WTC11 (cell line): Measurements from ENCODE around the gene DHRS1. TPM values are rescaled to one million over a fixed set of nuclear protein-coding genes. Genes with fewer than 3 reads are reported as not detected.

Source experiments
- ATAC-seq: fragments of 200-7000 bp; cut with Tn5 transposase; 2 replicates; pipeline ENCODE4 v1.10.0; 2021; ENCODE audit warnings: mild to moderate bottlenecking, moderate library complexity
- CTCF ChIA-PET: fragments of 300-600 bp; sonication (Branson Sonifier 250); formaldehyde crosslinking; loops from one replicate; lab custom pipeline; 2021; ENCODE audit warnings: antibody characterized with exemption; lab: Charles Lee
- POLR2A ChIA-PET: fragments of 350-600 bp; sonication (Branson Sonifier 250); formaldehyde crosslinking; loops from one replicate; lab custom pipeline; 2021; ENCODE audit warnings: antibody characterized with exemption; lab: Charles Lee
- DNase-seq: peaks from one replicate; pipeline ENCODE4 v3.0.0; 2021; ENCODE audit warnings: low spot score
- H3K27ac Mint-ChIP-seq: 2 replicates; pipeline ENCODE4 v1.8.0; 2021; ENCODE audit warnings: mixed read lengths
- H3K27me3 Mint-ChIP-seq: 2 replicates; pipeline ENCODE4 v1.8.0; 2021; ENCODE audit warnings: low read depth, mild to moderate bottlenecking, moderate library complexity, mixed read lengths
- H3K36me3 Mint-ChIP-seq: 2 replicates; pipeline ENCODE4 v1.8.0; 2021; ENCODE audit warnings: mixed read lengths
- H3K4me1 Mint-ChIP-seq: 2 replicates; pipeline ENCODE4 v1.8.0; 2022; ENCODE audit warnings: mixed read lengths
- H3K4me3 Mint-ChIP-seq: 2 replicates; pipeline ENCODE4 v1.8.0; 2021; ENCODE audit warnings: mild to moderate bottlenecking, moderate library complexity, mixed read lengths
- H3K9me3 Mint-ChIP-seq: 2 replicates; pipeline ENCODE4 v1.8.0; 2021; ENCODE audit warnings: mixed read lengths
- ARID4B ChIP-seq: sonication (generic); formaldehyde crosslinking; IDR thresholded peaks from 2 replicates; pipeline ENCODE4 v1.8.0; 2023; ENCODE audit warnings: missing genetic modification reagents, mild to moderate bottlenecking, borderline replicate concordance
- ATF6 ChIP-seq: sonication (generic); formaldehyde crosslinking; IDR thresholded peaks from 2 replicates; pipeline ENCODE4 v1.8.1; 2023; ENCODE audit warnings: mild to moderate bottlenecking, missing genetic modification reagents
- CDX4 ChIP-seq: fragments of 250-450 bp; sonication (Bioruptor Pico); IDR thresholded peaks from 2 replicates; pipeline ENCODE4 v1.9.0; 2021; ENCODE audit warnings: moderate library complexity, mild to moderate bottlenecking, inconsistent platforms, borderline replicate concordance
- CREM ChIP-seq: sonication (generic); formaldehyde crosslinking; IDR thresholded peaks from 2 replicates; pipeline ENCODE4 v1.8.1; 2022; ENCODE audit warnings: mild to moderate bottlenecking, missing genetic modification reagents, moderate library complexity
- ELF4 ChIP-seq: sonication (generic); formaldehyde crosslinking; IDR thresholded peaks from 2 replicates; pipeline ENCODE4 v1.8.1; 2022; ENCODE audit warnings: low read depth, mild to moderate bottlenecking, moderate library complexity, missing genetic modification reagents
- ERG ChIP-seq: fragments of 250-450 bp; sonication (Bioruptor Pico); IDR thresholded peaks from 2 replicates; pipeline ENCODE4 v1.8.0; 2021; ENCODE audit warnings: mild to moderate bottlenecking
- FOXP1 ChIP-seq: sonication (generic); formaldehyde crosslinking; IDR thresholded peaks from 2 replicates; pipeline ENCODE4 v1.8.0; 2022; ENCODE audit warnings: missing genetic modification reagents, mild to moderate bottlenecking, moderate library complexity, borderline replicate concordance
- NFATC4 ChIP-seq: fragments of 250-450 bp; sonication (Bioruptor Pico); IDR thresholded peaks from 2 replicates; pipeline ENCODE4 v1.9.0; 2021; ENCODE audit warnings: mild to moderate bottlenecking
- NFYB ChIP-seq: sonication (generic); formaldehyde crosslinking; conservative IDR thresholded peaks from 2 replicates; pipeline ENCODE4 v1.8.0; 2022; ENCODE audit warnings: low read depth, missing genetic modification reagents
- NR1H2 ChIP-seq: sonication (generic); formaldehyde crosslinking; IDR thresholded peaks from 2 replicates; pipeline ENCODE4 v1.9.0; 2021; ENCODE audit warnings: mild to moderate bottlenecking, moderate library complexity, missing genetic modification reagents
- NR2C2 ChIP-seq: sonication (generic); formaldehyde crosslinking; IDR thresholded peaks from 2 replicates; pipeline ENCODE4 v1.8.0; 2022; ENCODE audit warnings: mild to moderate bottlenecking, missing genetic modification reagents
- RELA ChIP-seq: sonication (generic); formaldehyde crosslinking; IDR thresholded peaks from 2 replicates; pipeline ENCODE4 v1.8.1; 2022; ENCODE audit warnings: missing genetic modification reagents, mild to moderate bottlenecking, borderline replicate concordance
- RORB ChIP-seq: fragments of 250-450 bp; sonication (Bioruptor Pico); IDR thresholded peaks from 2 replicates; pipeline ENCODE4 v1.9.0; 2021; ENCODE audit warnings: mild to moderate bottlenecking
- SMAD3 ChIP-seq: sonication (generic); formaldehyde crosslinking; IDR thresholded peaks from 2 replicates; pipeline ENCODE4 v1.8.0; 2022; ENCODE audit warnings: missing genetic modification reagents, mild to moderate bottlenecking, borderline replicate concordance
- TCF7 ChIP-seq: sonication (generic); formaldehyde crosslinking; IDR thresholded peaks from 2 replicates; pipeline ENCODE4 v1.8.0; 2022; ENCODE audit warnings: mild to moderate bottlenecking, low read depth, missing genetic modification reagents, moderate library complexity
- TP53 ChIP-seq: sonication (generic); formaldehyde crosslinking; IDR thresholded peaks from 2 replicates; pipeline ENCODE4 v1.8.1; 2023; ENCODE audit warnings: mild to moderate bottlenecking, missing genetic modification reagents
- ZBTB21 ChIP-seq: sonication (generic); formaldehyde crosslinking; IDR thresholded peaks from 2 replicates; pipeline ENCODE4 v1.8.1; 2023; ENCODE audit warnings: mild to moderate bottlenecking, missing genetic modification reagents, borderline replicate concordance
- ZBTB43 ChIP-seq: sonication (generic); formaldehyde crosslinking; IDR thresholded peaks from 2 replicates; pipeline ENCODE4 v1.8.1; 2023; ENCODE audit warnings: mild to moderate bottlenecking, missing genetic modification reagents
- ZNF317 ChIP-seq: sonication (generic); formaldehyde crosslinking; IDR thresholded peaks from 2 replicates; pipeline ENCODE4 v1.8.1; 2023; ENCODE audit warnings: low read depth, mild to moderate bottlenecking, moderate library complexity, missing genetic modification reagents, borderline replicate concordance
- ZNF423 ChIP-seq: fragments of 250-450 bp; sonication (Bioruptor Pico); IDR thresholded peaks from 2 replicates; pipeline ENCODE4 v2.1.2; 2022; ENCODE audit warnings: mild to moderate bottlenecking, moderate library complexity
- total RNA-seq: library from RNA; stranded (reverse); gene quantifications from 3 replicates; pipeline ENCODE4 v1.2.3, GENCODE V29; 2021

Gene DHRS1
- total RNA-seq, 1 experiment from 2014 or later: 13.9 TPM

- Mint-ChIP-seq H3K27ac (no peak overlapping the region), H3K36me3 (no peaks in the 10 kb centered on the region), H3K4me3 (no peak overlapping the region), H3K9me3 (no peaks in the 10 kb centered on the region), H3K27me3 (no peaks in the 10 kb centered on the region; the same call in 1 of the 2 replicates), H3K4me1 (no peaks in the 10 kb centered on the region)
- POLR2A ChIA-PET: no interaction called here
- ATAC-seq (no peak), DNase-seq (no peak)
- TF ChIP-seq ZBTB21 (CRISPR knock-in tag) (no peak), FOXP1 (no peak), CREM (CRISPR knock-in tag) (no peak), NFYB (CRISPR knock-in tag) (no peak), NFATC4 (no peak), CDX4 (no peak), ELF4 (no peak), ARID4B (CRISPR knock-in tag) (no peak), NR1H2 (CRISPR knock-in tag) (no peak), RELA (CRISPR knock-in tag) (no peak), ATF6 (CRISPR knock-in tag) (no peak), RORB (CRISPR knock-in tag) (no peak), TCF7 (CRISPR knock-in tag) (no peak), TP53 (CRISPR knock-in tag) (no peak), NR2C2 (CRISPR knock-in tag) (no peak), ZNF317 (CRISPR knock-in tag) (no peak), ZNF423 (no peak), SMAD3 (no peak), ZBTB43 (CRISPR knock-in tag) (no peak), ERG (CRISPR knock-in tag) (no peak)
- CTCF ChIA-PET: interaction anchor here (0.7 kb wide), 1 partner anchor 12 kb away, joined by 3 read pairs; no protein-coding TSS in a partner anchor
Measured at GRCh38 chr14:24254630-24255392, 44.8 kb downstream of the DHRS1 start.
